ENCODE data around the gene TFR2. TPM values are rescaled to one million over a fixed set of nuclear protein-coding genes. Genes with fewer than 3 reads are reported as not detected.

TFR2 gene
- total and polyA plus RNA-seq, 2 donors (not counting 3 experiments of a cell fraction or from before 2014, with no cell fraction given), result 0.37 to 0.60 TPM

DNA sequence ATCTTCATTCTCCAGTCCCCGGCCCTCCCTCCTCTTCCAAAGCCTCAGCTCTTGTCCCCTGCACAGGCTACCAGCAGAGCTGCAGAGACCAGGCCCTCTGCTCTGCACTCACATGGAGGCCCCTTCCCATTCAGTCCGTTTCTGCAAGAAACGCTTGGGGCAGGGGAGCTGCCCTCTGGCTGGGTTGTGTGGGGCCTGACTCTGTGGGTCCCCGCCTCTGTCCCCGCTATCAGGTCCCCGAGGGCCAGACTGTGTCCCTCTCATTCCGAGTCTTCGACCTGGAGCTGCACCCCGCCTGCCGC, 37.7 kb downstream of the TFR2 start:
- CTCF ChIA-PET, result interaction anchor here (1.1 to 2.8 kb wide), 4 partner anchors 9 to 77 kb away, joined by 3 to 10 read pairs (median 4); partner anchors contain the start of genes FBXO24 and MOSPD3
- peaks cover 25% of the 10 kb centered on the region for H3K4me1 ChIP-seq (ENCODE audit: control insufficient read depth, extremely low read depth, insufficient read depth, low read length)
- no peak overlapping the region for H3K27ac ChIP-seq (ENCODE audit: insufficient read depth, low read depth, low read length)
- no peaks in the 10 kb centered on the region for H3K36me3 ChIP-seq (ENCODE audit: control insufficient read depth in 2 of 2, extremely low read depth in 1 of 2, insufficient read depth in 2 of 2, low read length in 2 of 2)
- BruUV-seq (replicated peaks), result no TSS peak
- dilution Hi-C loops (cut with MboI; ENCODE audit: extremely low pct_ligation_motif_present, low sequenced_read_pairs), result no loop called here
- H3K4me2 ChIP-seq (ENCODE audit: insufficient read depth, low read length), result peak overlapping the region; percentile 42
- intact Hi-C loops (cut with micrococcal nuclease), result loop anchor here (1.0 to 2.0 kb wide), 4 partner anchors 9 to 79 kb away; partner anchors contain the start of genes FBXO24, GNB2, LRCH4 and MOSPD3
- peak overlapping the region in 1 of 3 experiments; percentile 28 for H3K4me3 ChIP-seq (replicated peaks in 1 of 3; ENCODE audit: insufficient read depth in 1 of 3, low read depth in 1 of 3, low read length in 3 of 3)
- H2AFZ ChIP-seq (ENCODE audit: low read depth, low read length), result peak overlapping the region; percentile 96
- no peaks in the 10 kb centered on the region for H4K20me1 ChIP-seq (replicated peaks; ENCODE audit: control insufficient read depth, extremely low read depth, insufficient read depth, low read length)
- no peaks in the 10 kb centered on the region for H3K9me3 ChIP-seq (replicated peaks; ENCODE audit: control insufficient read depth, insufficient read depth, low read length)
- no peaks in the 10 kb centered on the region for H3K79me2 ChIP-seq (ENCODE audit: control insufficient read depth, insufficient read depth, low read length)
- H3K27me3 ChIP-seq (ENCODE audit: control insufficient read depth in 2 of 2, insufficient read depth in 2 of 2, low read length in 2 of 2), result no peaks in the 10 kb centered on the region
- TF ChIP-seq MAX (IDR thresholded peaks at IDR 0.05; ENCODE audit: insufficient read depth, insufficient read length), result no peak
- TF ChIP-seq GATA2 (IDR thresholded peaks at IDR 0.05; ENCODE audit: insufficient read depth, insufficient read length, low read depth, low read length), result no peak
- no peak for TF ChIP-seq POLR2A (IDR thresholded peaks at IDR 0.05; ENCODE audit: low read depth, low read length)
- TF ChIP-seq POLR2AphosphoS5 (IDR thresholded peaks at IDR 0.05; ENCODE audit: insufficient read depth, low read depth, low read length), result no peak
- no peak for TF ChIP-seq MYC (IDR thresholded peaks at IDR 0.05; ENCODE audit: low read depth, low read length)
- TF ChIP-seq EZH2 (IDR thresholded peaks at IDR 0.05; ENCODE audit: borderline replicate concordance, low read depth, low read length, severe bottlenecking), result no peak
- no peak for TF ChIP-seq JUN (IDR thresholded peaks at IDR 0.05; ENCODE audit: borderline replicate concordance, insufficient read depth, insufficient read length, low read depth)
- no peak for TF ChIP-seq FOS (IDR thresholded peaks at IDR 0.05; ENCODE audit: borderline replicate concordance, insufficient read depth, low read length)
- TF ChIP-seq CTCF (IDR thresholded peaks at IDR 0.05; ENCODE audit: extremely low read depth in 1 of 2, insufficient read depth in 1 of 2, low read depth in 1 of 2, low read length in 2 of 2), result no peak
- POLR2A ChIA-PET, result no interaction called here
- FAIRE-seq (no peak), DNase-seq (ENCODE audit: low read depth, low spot score) (no peak)
- H3K9ac ChIP-seq (replicated peaks; ENCODE audit: extremely low read depth, insufficient read depth, low read length), result peak overlapping the region; percentile 16
- H3K9me1 ChIP-seq (replicated peaks; ENCODE audit: control insufficient read depth, extremely low read depth, insufficient read depth, low read length), result no peaks in the 10 kb centered on the region
